ENCODE results near the gene RBMS3. TPM values are rescaled to one million over a fixed set of nuclear protein-coding genes. Genes with fewer than 3 reads are reported as not detected.
"Not testable (repeated sequence)": the region's sequence is repeated elsewhere in the genome, so short reads cannot be mapped to it uniquely, and the experiment has no call there.

Gene RBMS3
- total and polyA plus RNA-seq, 9 donors: 15.9 to 77.4 (median 25.9) TPM

DNA sequence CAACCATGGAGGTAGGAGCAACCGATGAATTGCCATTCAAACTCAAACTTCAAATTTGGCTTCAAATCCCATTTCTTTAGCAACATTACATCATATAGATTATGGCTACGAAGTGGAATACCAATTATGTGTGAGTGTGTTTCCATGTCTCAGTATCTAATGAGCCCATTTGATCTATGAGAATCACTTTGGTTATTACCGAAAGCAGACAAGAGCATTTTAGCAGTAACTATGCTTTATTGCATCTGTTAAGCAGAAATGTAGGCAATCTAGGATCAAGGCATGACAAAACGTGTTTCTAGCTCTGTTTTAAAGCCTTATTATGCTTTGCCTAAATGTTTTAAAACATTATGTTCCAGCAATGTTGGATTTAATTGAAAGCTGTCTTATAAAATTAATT, 743.6 kb downstream of the RBMS3 start:
- no peak for DNase-seq
- Histone ChIP-seq H3K4me1 (ENCODE audit: control insufficient read depth, insufficient read depth, low read length) (no peaks in the 10 kb centered on the region), H3K4me3 (ENCODE audit: low read length) (no peak overlapping the region), H3K9me3 (replicated peaks; ENCODE audit: control insufficient read depth, low read depth, low read length) (no peaks in the 10 kb centered on the region), H3K27ac (ENCODE audit: low read length) (no peak overlapping the region), H3K27me3 (ENCODE audit: control insufficient read depth, insufficient read depth, low read length) (no peaks in the 10 kb centered on the region), H3K36me3 (ENCODE audit: control insufficient read depth, insufficient read depth, low read length) (no peaks in the 10 kb centered on the region)
- WGBS (ENCODE audit: insufficient coverage): no CpG with 5 or more reads among the region's 4 CpGs

DNA sequence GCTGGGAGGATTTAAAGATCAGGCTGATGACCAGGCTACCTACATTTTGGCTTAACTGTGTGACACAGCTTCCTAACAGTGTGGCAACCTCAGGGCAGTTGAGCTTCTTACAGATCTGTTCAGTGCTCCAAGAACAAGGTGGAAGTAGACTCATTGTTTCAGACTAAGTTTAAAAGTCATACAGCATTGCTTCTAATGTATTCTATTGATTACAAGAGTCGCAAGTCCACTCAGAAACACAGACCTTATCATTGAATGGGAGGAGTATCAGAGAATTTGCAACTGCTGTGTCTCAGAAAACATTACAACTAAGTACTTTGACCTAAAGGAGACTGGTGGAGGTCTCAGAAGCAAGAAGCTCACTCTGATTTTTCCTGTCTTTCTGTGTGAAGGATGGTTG, 746.0 kb downstream of the RBMS3 start:
- H3K4me3 ChIP-seq (ENCODE audit: low read length): no peak overlapping the region
- WGBS (ENCODE audit: insufficient coverage): no CpG with 5 or more reads among the region's 1 CpG
- H3K36me3 ChIP-seq (ENCODE audit: control insufficient read depth, insufficient read depth, low read length): no peaks in the 10 kb centered on the region
- no peaks in the 10 kb centered on the region for H3K9me3 ChIP-seq (replicated peaks; ENCODE audit: control insufficient read depth, low read depth, low read length)
- H3K27ac ChIP-seq (ENCODE audit: low read length): no peak overlapping the region
- no peaks in the 10 kb centered on the region for H3K27me3 ChIP-seq (ENCODE audit: control insufficient read depth, insufficient read depth, low read length)
- no peaks in the 10 kb centered on the region for H3K4me1 ChIP-seq (ENCODE audit: control insufficient read depth, insufficient read depth, low read length)
- no peak for DNase-seq

DNA sequence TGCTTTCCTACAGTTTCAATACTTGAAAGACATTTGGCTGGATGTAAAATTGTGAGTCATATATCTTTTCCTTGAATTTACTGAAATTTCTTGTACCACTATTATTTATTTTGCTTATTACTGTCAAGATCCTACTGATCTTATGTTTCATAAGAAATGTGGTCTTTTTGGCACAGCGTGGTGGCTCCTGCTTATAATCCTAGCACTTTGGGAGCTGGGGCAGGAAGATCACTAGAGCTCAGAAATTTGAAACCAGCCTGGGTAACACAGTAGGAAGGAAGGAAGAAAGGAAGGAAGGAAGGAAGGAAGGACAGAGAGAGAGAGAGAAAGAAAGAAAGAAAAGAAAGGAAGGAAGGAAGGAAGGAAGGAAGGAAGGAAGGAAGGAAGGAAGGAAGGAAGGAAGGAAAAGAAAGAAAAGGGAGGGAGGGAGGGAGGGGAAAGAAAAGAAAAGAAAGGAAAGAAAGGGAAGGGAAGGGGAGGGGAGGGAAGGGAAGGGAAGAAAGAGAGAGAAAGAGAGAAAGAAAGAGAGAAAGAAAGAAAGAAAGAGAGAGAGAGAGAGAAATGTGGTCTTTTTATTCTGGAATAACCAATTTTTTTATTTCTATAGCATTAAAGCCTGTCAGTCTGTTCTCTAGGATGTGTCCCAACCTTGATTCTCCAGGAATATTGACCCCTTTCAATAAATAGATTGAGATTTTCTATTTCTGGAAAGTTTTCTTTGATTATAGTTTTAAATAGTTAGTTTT, 753.5 kb downstream of the RBMS3 start:
- no CpG with 5 or more reads among the region's 1 CpG for WGBS (ENCODE audit: insufficient coverage)
- Histone ChIP-seq H3K36me3 (ENCODE audit: control insufficient read depth, insufficient read depth, low read length) (no peaks in the 10 kb centered on the region), H3K9me3 (replicated peaks; ENCODE audit: control insufficient read depth, low read depth, low read length) (no peaks in the 10 kb centered on the region), H3K4me1 (ENCODE audit: control insufficient read depth, insufficient read depth, low read length) (no peaks in the 10 kb centered on the region), H3K27ac (ENCODE audit: low read length) (no peak overlapping the region), H3K4me3 (ENCODE audit: low read length) (no peak overlapping the region), H3K27me3 (ENCODE audit: control insufficient read depth, insufficient read depth, low read length) (no peaks in the 10 kb centered on the region)
- no peak for DNase-seq

DNA sequence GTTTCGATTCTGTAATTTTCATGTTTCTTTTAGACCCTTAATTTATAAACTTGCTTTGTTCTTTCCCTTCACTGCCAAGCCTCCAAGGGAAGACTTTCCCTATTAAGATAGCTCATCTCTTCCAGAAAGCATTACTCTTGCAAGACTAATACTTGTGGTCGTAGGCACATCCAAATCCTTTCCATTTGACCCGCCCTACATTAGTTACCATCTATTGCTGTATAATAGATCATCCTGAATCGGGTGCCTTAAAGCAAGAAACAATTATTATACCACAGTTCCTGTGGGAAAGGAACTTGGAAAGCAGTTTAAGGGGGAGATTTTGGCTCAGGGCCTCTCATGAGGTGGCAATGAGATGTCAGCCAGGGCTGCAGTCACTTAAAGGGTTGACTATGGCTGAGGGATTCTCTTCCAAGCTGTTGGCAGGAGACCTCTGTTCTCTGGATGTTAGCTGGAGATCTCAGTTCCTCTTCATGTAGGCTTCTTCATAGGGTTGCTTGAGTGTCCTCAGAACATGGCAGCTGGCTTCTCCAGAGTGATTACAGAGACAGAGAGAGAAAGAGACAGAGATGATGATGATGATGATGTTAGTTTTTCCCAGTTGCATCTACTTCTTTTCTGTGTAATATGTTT, 755.2 kb downstream of the RBMS3 start:
- no CpG with 5 or more reads among the region's 4 CpGs for WGBS (ENCODE audit: insufficient coverage)
- no peak overlapping the region for H3K27ac ChIP-seq (ENCODE audit: low read length)
- no peak for DNase-seq
- H3K36me3 ChIP-seq (ENCODE audit: control insufficient read depth, insufficient read depth, low read length): no peaks in the 10 kb centered on the region
- no peaks in the 10 kb centered on the region for H3K4me1 ChIP-seq (ENCODE audit: control insufficient read depth, insufficient read depth, low read length)
- no peak overlapping the region for H3K4me3 ChIP-seq (ENCODE audit: low read length)
- no peaks in the 10 kb centered on the region for H3K27me3 ChIP-seq (ENCODE audit: control insufficient read depth, insufficient read depth, low read length)
- H3K9me3 ChIP-seq (replicated peaks; ENCODE audit: control insufficient read depth, low read depth, low read length): no peaks in the 10 kb centered on the region

DNA sequence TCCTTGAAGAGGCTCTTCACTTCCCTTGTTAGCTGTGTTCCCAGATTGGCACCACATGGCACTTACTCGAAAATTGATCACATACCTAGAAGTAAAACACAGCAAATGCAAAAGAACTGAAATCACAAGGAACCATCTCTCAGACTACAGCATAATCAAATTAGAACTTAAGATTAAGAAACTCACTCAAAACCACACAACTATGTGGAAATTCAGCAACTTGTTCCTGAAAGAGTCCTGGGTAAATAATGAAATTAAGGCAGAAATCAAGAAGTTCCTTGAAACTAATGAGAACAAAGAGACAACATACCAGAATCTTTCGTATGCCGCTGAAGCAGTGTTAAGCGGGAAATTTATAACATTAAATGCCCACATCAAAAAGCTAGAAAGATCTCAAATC, 759.3 kb downstream of the RBMS3 start:
- H3K4me3 ChIP-seq (ENCODE audit: low read length): no peak overlapping the region
- H3K9me3 ChIP-seq (replicated peaks; ENCODE audit: control insufficient read depth, low read depth, low read length): no peaks in the 10 kb centered on the region
- WGBS (ENCODE audit: insufficient coverage): 100% methylated on average over 3 of the region's 4 CpGs
- DNase-seq: no peak
- no peaks in the 10 kb centered on the region for H3K4me1 ChIP-seq (ENCODE audit: control insufficient read depth, insufficient read depth, low read length)
- no peaks in the 10 kb centered on the region for H3K36me3 ChIP-seq (ENCODE audit: control insufficient read depth, insufficient read depth, low read length)
- no peaks in the 10 kb centered on the region for H3K27me3 ChIP-seq (ENCODE audit: control insufficient read depth, insufficient read depth, low read length)
- H3K27ac ChIP-seq (ENCODE audit: low read length): no peak overlapping the region

DNA sequence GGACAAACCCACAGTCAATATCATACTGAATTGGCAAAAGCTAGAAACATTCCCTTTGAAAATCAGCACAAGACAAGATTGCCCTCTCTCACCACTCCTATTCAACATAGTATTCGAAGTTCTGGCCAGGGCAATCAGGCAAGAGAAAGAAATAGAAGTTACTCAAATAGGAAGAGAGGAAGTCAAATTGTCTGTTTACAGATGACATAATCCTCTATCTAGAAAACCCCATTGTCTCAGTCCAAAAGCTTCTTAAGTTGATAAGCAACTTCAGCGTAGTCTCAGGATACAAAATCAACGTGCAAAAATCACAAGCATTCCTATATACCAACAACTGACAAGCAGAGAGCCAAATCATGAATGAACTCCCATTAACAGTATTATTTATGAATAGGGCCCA, 760.6 kb downstream of the RBMS3 start:
- not testable (repeated sequence) for H3K27ac ChIP-seq (ENCODE audit: low read length); H3K36me3 ChIP-seq (ENCODE audit: control insufficient read depth, insufficient read depth, low read length); H3K9me3 ChIP-seq (replicated peaks; ENCODE audit: control insufficient read depth, low read depth, low read length); H3K4me1 ChIP-seq (ENCODE audit: control insufficient read depth, insufficient read depth, low read length); DNase-seq; H3K4me3 ChIP-seq (ENCODE audit: low read length); H3K27me3 ChIP-seq (ENCODE audit: control insufficient read depth, insufficient read depth, low read length)
- WGBS (ENCODE audit: insufficient coverage): no CpG with 5 or more reads among the region's 3 CpGs

DNA sequence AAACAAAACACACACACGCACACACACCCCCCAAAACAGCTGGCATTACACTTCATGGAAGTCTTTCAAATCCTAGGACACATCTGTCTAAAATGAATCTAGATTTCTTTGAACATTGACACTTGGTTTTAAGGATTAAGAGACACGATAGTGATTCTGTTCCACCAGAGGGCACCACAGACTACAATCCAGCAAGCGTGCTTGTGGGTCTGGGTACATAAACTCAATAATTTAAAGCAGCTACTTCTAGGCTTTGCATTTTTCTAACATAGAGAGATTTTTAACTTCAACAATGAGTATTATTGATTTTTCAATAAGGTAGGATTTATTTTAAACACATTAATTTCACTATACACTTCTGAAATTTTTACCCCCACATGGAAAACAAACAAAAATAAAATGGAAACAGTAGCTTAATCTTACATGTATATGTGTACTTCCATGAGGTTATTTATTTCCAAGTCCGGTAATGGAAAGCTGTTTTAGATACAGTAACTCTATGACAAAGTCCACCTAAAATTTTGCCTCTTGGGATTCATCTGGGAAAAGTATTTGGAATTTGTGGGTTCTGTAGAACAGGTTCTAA, 761.5 kb downstream of the RBMS3 start:
- Histone ChIP-seq H3K4me3 (ENCODE audit: low read length) (no peak overlapping the region), H3K27me3 (ENCODE audit: control insufficient read depth, insufficient read depth, low read length) (no peaks in the 10 kb centered on the region), H3K36me3 (ENCODE audit: control insufficient read depth, insufficient read depth, low read length) (no peaks in the 10 kb centered on the region), H3K27ac (ENCODE audit: low read length) (no peak overlapping the region), H3K9me3 (replicated peaks; ENCODE audit: control insufficient read depth, low read depth, low read length) (no peaks in the 10 kb centered on the region), H3K4me1 (ENCODE audit: control insufficient read depth, insufficient read depth, low read length) (no peaks in the 10 kb centered on the region)
- WGBS (ENCODE audit: insufficient coverage): no CpG with 5 or more reads among the region's 4 CpGs
- DNase-seq: peak; percentile 84

DNA sequence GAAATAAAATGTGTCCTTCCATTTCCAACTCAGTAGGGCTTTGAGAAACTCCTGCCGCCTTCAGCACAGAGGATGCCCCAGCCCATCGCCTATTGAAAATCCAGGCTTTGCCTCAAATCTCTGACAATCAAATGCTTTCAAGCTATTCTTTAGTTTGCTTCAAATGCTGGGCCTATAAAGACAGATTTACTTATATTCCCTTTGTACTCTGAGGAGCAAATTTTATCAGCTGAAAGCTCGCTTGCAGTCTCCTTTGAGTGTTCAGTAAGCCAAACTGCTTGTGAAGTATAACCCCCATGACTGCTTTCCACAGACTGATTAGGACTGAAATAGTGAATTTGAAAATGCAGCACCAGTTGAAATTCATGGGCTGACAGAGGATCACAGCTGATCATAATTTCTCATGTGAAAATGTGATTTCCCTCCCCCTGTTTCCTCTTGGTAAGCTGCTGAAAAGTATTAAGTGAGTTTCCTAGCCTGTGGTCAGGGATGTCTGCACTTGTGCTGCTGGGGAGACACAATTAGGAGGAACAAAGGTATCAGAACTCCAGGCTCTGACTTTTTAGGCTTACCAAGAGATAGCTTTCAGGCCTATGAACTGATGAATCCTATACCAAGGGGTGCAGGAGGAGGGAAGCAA, 762.2 kb downstream of the RBMS3 start:
- no peaks in the 10 kb centered on the region for H3K27me3 ChIP-seq (ENCODE audit: control insufficient read depth, insufficient read depth, low read length)
- DNase-seq: peak; percentile 9
- no peaks in the 10 kb centered on the region for H3K36me3 ChIP-seq (ENCODE audit: control insufficient read depth, insufficient read depth, low read length)
- no peaks in the 10 kb centered on the region for H3K9me3 ChIP-seq (replicated peaks; ENCODE audit: control insufficient read depth, low read depth, low read length)
- H3K4me3 ChIP-seq (ENCODE audit: low read length): no peak overlapping the region
- H3K27ac ChIP-seq (ENCODE audit: low read length): no peak overlapping the region
- no peaks in the 10 kb centered on the region for H3K4me1 ChIP-seq (ENCODE audit: control insufficient read depth, insufficient read depth, low read length)
- WGBS (ENCODE audit: insufficient coverage): 71% methylated on average over 2 of the region's 3 CpGs

DNA sequence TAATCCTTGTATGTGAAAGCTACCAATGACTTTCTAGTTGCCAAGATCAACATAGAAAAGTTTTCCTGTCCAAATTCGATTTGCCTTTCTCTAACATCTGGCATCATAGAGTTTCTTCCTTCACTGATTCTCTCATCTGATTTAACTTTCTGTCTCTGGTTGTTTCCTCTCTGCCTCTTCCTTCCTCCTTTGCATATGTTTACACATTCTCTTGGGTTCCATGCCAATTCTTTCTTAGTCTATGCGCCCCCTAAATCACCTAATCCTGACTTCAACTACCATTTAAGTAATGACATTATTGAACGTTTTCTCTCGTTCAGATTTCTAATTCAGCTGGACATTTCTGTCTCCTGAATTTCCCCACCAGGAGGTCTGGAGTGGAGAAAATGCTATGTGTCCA, 763.6 kb downstream of the RBMS3 start:
- Histone ChIP-seq H3K27ac (ENCODE audit: low read length) (no peak overlapping the region), H3K9me3 (replicated peaks; ENCODE audit: control insufficient read depth, low read depth, low read length) (no peaks in the 10 kb centered on the region), H3K4me1 (ENCODE audit: control insufficient read depth, insufficient read depth, low read length) (no peaks in the 10 kb centered on the region), H3K27me3 (ENCODE audit: control insufficient read depth, insufficient read depth, low read length) (no peaks in the 10 kb centered on the region), H3K4me3 (ENCODE audit: low read length) (no peak overlapping the region), H3K36me3 (ENCODE audit: control insufficient read depth, insufficient read depth, low read length) (no peaks in the 10 kb centered on the region)
- peak; percentile 20 for DNase-seq
- 51% methylated on average over 4 of the region's 4 CpGs for WGBS (ENCODE audit: insufficient coverage)

DNA sequence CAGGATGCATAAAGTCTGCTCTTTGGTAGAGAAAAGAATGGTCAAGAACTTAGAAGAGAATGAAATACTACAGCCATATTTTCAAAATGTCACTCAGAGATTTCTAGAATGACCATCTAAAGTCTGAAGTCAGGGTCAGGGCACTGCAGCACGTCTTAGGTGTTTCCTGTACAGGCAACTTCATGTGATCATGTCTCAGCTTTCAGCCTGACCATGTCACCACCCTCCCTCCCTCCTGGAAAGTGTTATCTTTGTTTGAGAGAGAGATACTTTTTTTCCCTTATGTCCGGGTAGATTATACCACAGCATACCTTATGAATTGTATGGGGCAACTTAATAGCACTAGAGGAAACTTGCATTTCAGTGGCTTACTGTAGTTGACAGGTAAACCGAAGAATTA, 767.6 kb downstream of the RBMS3 start:
- WGBS (ENCODE audit: insufficient coverage): no CpG with 5 or more reads among the region's 3 CpGs
- Histone ChIP-seq H3K4me3 (ENCODE audit: low read length) (no peak overlapping the region), H3K9me3 (replicated peaks; ENCODE audit: control insufficient read depth, low read depth, low read length) (no peaks in the 10 kb centered on the region), H3K27me3 (ENCODE audit: control insufficient read depth, insufficient read depth, low read length) (no peaks in the 10 kb centered on the region), H3K27ac (ENCODE audit: low read length) (no peak overlapping the region), H3K36me3 (ENCODE audit: control insufficient read depth, insufficient read depth, low read length) (no peaks in the 10 kb centered on the region), H3K4me1 (ENCODE audit: control insufficient read depth, insufficient read depth, low read length) (no peaks in the 10 kb centered on the region)
- no peak for DNase-seq
